SKM-1 treated with dmso at 0.1 percent for 144 hours (cell line): Measurements from ENCODE around the gene DUOX1.

Experiments
- DNase-seq: peaks from one replicate; lab custom pipeline; 2025; ENCODE audit not compliant: unreplicated experiment; lab: John Stamatoyannopoulos, UW

Gene DUOX1

GRCh38 chr15:45185903-45186770 is 56.3 kb downstream of the DUOX1 start:
- no peak for DNase-seq

- no peak for DNase-seq
Measured at GRCh38 chr15:45186771-45187577, 57.2 kb downstream of the DUOX1 start.

GRCh38 chr15:45187578-45187893 is 57.7 kb downstream of the DUOX1 start:
- no peak for DNase-seq

GRCh38 chr15:45187894-45188830 is 58.4 kb downstream of the DUOX1 start, which contains the start of gene SHF:
SHF (minus strand) TSS chr15:45187966; CDS start chr15:45187951, 15 bp downstream.
- peak; percentile 41 for DNase-seq

- DNase-seq = peak; percentile 58
Measured at GRCh38 chr15:45197512-45197911, 67.7 kb downstream of the DUOX1 start.

GRCh38 chr15:45198337-45199135 is 68.7 kb downstream of the DUOX1 start:
- peak; percentile 92 for DNase-seq

- DNase-seq = peak; percentile 42
Measured at GRCh38 chr15:45199136-45199810, 69.5 kb downstream of the DUOX1 start.

- peak; percentile 89 for DNase-seq
Measured at GRCh38 chr15:45200001-45200798, 70.4 kb downstream of the DUOX1 start.

GRCh38 chr15:45200799-45201556 is 71.2 kb downstream of the DUOX1 start:
- DNase-seq = peak; percentile 62

- DNase-seq = no peak
Measured at GRCh38 chr15:45201557-45201859, 71.7 kb downstream of the DUOX1 start.

- DNase-seq = no peak
Measured at GRCh38 chr15:45201869-45202268, 72.1 kb downstream of the DUOX1 start.

GRCh38 chr15:45203182-45203581 is 73.4 kb downstream of the DUOX1 start:
- no peak for DNase-seq

- DNase-seq = peak; percentile 85
Measured at GRCh38 chr15:45205192-45205591, 75.4 kb downstream of the DUOX1 start.

GRCh38 chr15:45212493-45212892 is 82.7 kb downstream of the DUOX1 start:
- DNase-seq = no peak
